Right lobe of liver (tissue), 6 donors: ENCODE measurements around the gene EVX1. TPM values are rescaled to one million over a fixed set of nuclear protein-coding genes. Genes with fewer than 3 reads are reported as not detected.
A peak's percentile ranks its signal among the peaks of the same experiment; 100 is the strongest.

Experiments used
- ATAC-seq, 4 donors: fragments of 200-7000 bp; cut with Tn5 transposase; one replicate each; pipeline ENCODE4 v1.9.1; 2020; ENCODE audit warnings: mild to moderate bottlenecking in 4 of 4, moderate library complexity in 4 of 4
- DNase-seq, 3 donors: peaks; one replicate each; pipeline ENCODE4 v3.0.0-alpha.2; 2020
- H3K27ac ChIP-seq, 3 donors: fragments of 200-600 bp; one replicate each; pipeline ENCODE4 v1.8.0; 2022
- H3K27me3 ChIP-seq, 2 donors: fragments of 200-600 bp; one replicate each; pipeline ENCODE4 v1.8.0; 2022
- H3K36me3 ChIP-seq, 4 donors: fragments of 200-600 bp; sonication (generic) in 1 of 4; one replicate each; pipeline versions ENCODE4 v1.5.1 to v1.8.0; 2017 to 2022; ENCODE audit warnings: control low read depth in 1 of 4
- H3K4me1 ChIP-seq, 4 donors: fragments of 200-600 bp; sonication (generic) in 1 of 4; one replicate each; pipeline versions ENCODE4 v1.5.1 to v1.8.0; 2017 to 2022; ENCODE audit warnings: control low read depth in 1 of 4
- H3K4me3 ChIP-seq, 3 donors: fragments of 200-600 bp; one replicate each; pipeline ENCODE4 v1.8.0; 2022
- H3K9me3 ChIP-seq, 4 donors: fragments of 200-600 bp; sonication (generic) in 1 of 4; one replicate each; pipeline versions ENCODE4 v1.5.1 to v1.8.0; 2017 to 2022; ENCODE audit warnings: control low read depth in 1 of 4
- CTCF ChIP-seq, 4 donors: fragments of 200-600 bp in 3 of 4; fragments of 450-650 bp in 1 of 4; IDR thresholded peaks; one replicate each; pipeline versions ENCODE4 v1.5.1 to v1.8.0; 2016 to 2022; ENCODE audit warnings: antibody characterized with exemption in 4 of 4, mild to moderate bottlenecking in 2 of 4
- POLR2A ChIP-seq: fragments of 450-650 bp; IDR thresholded peaks from one replicate; pipeline ENCODE4 v1.6.1; 2017; ENCODE audit warnings: antibody characterized with exemption, mild to moderate bottlenecking
- WGBS: methylation state at CpG from one replicate; pipeline ENCODE4 v1.1.6; 2018; ENCODE audit warnings: low coverage, low lambda C conversion rate; ENCODE audit not compliant: insufficient coverage; ENCODE audit errors: missing lambda C conversion rate; 5-methylcytosine and 5-hydroxymethylcytosine counted together
- intact Hi-C, 2 donors: fragments of 100-400 bp; cut with DNase I; formaldehyde crosslinking; loops; one replicate each; pipeline versions ENCODE4 v1.11.2 to v1.14.1; 2022
- total RNA-seq, 6 experiments: library from RNA; depleted of rRNA in 2 of 6; stranded (reverse); fragments of >200 nt in 2 of 6; fragmentation: NEBNext Ultra II Directional in 3 of 6; extraction: Animal tissue kit (Norgen Biotek cat#: 25700) in 3 of 6; gene quantifications; one replicate each; pipeline versions ENCODE4 v1.1.0 to v1.2.4, GENCODE V29; 2016 to 2023
- donor health status: DM: no; HTN: yes; CAD: no.
- donor health status: DM: no; HTN: no; CAD: no.
- donor health status: DM: no; HTN: no; CAD: no.
- donor health status: DM: no; HTN: yes; CAD: no.
- donor health status: DM: no; HTN: yes; CAD: no.

Gene EVX1
- total RNA-seq, 6 experiments from 2014 or later, result not detected

- H3K4me3 ChIP-seq, result peak overlapping the region in 1 of 3 donors; percentile 41
Measured at GRCh38 chr7:27209933-27210440, 32.6 kb upstream of the EVX1 start.

GRCh38 chr7:27210441-27211083 is 32.0 kb upstream of the EVX1 start:
- Histone ChIP-seq H3K27me3 (peaks cover 15 to 35% of the 10 kb centered on the region in 2 donors), H3K4me1 (peaks cover 0 to 11% (median 3%) of the 10 kb centered on the region in 4 donors), H3K9me3 (no peaks in the 10 kb centered on the region), H3K27ac (no peak overlapping the region), H3K36me3 (no peaks in the 10 kb centered on the region), H3K4me3 (peak overlapping the region; percentile 8 to 41 (median 34))
- TF ChIP-seq CTCF (IDR thresholded peaks at IDR 0.05), result peak; percentile 68 to 72 (median 70)
- TF ChIP-seq POLR2A, result no peak
- peak in 2 of 3 donors; percentile 48 to 70 for DNase-seq
- peak; percentile 85 to 90 (median 88) for ATAC-seq
- intact Hi-C loops, result no loop called here
- WGBS, result 5% methylated on average over 19 of the region's 32 CpGs

More at GRCh38 chr7:27209933-27210440, 32.6 kb upstream of the EVX1 start:
- Histone ChIP-seq H3K36me3 (no peaks in the 10 kb centered on the region), H3K9me3 (no peaks in the 10 kb centered on the region), H3K27me3 (peaks cover 21 to 40% of the 10 kb centered on the region in 2 donors), H3K27ac (no peak overlapping the region), H3K4me1 (peaks cover 0 to 17% (median 3%) of the 10 kb centered on the region in 4 donors)
- ATAC-seq (no peak), DNase-seq (no peak)
- no peak for TF ChIP-seq POLR2A
- no peak for TF ChIP-seq CTCF (IDR thresholded peaks at IDR 0.05)
- WGBS, result 83% methylated on average over 1 of the region's 11 CpGs
- intact Hi-C loops, result loop anchor here in 1 of 2 donors (10.0 kb wide), 1 partner anchor 815 kb away; no protein-coding TSS in a partner anchor

- Histone ChIP-seq H3K4me3 (peak overlapping the region in 1 of 3 donors; percentile 34), H3K4me1 (peaks cover 0 to 10% (median 3%) of the 10 kb centered on the region in 4 donors), H3K9me3 (no peaks in the 10 kb centered on the region), H3K36me3 (no peaks in the 10 kb centered on the region), H3K27me3 (peaks cover 10 to 30% of the 10 kb centered on the region in 2 donors), H3K27ac (no peak overlapping the region)
- intact Hi-C loops, result no loop called here
- ATAC-seq (no peak), DNase-seq (no peak)
- TF ChIP-seq CTCF (IDR thresholded peaks at IDR 0.05) (no peak), POLR2A (no peak)
- WGBS, result 100% methylated on average over 1 of the region's 1 CpG
Measured at GRCh38 chr7:27211084-27211446, 31.5 kb upstream of the EVX1 start.

- WGBS, result 50% methylated on average over 3 of the region's 3 CpGs
- intact Hi-C loops, result no loop called here
- Histone ChIP-seq H3K36me3 (no peaks in the 10 kb centered on the region), H3K27me3 (peaks cover 5 to 23% of the 10 kb centered on the region in 2 donors), H3K27ac (no peak overlapping the region), H3K4me3 (no peak overlapping the region), H3K9me3 (no peaks in the 10 kb centered on the region), H3K4me1 (peaks cover 0 to 10% (median 3%) of the 10 kb centered on the region in 4 donors)
- no peak for DNase-seq
- no peak for TF ChIP-seq CTCF (IDR thresholded peaks at IDR 0.05)
- no peak for TF ChIP-seq POLR2A
- ATAC-seq, result no peak
Measured at GRCh38 chr7:27211764-27212204, 30.8 kb upstream of the EVX1 start.
